Measurements from ENCODE around the gene AMN.
"Not testable (repeated sequence)": the region's sequence is repeated elsewhere in the genome, so short reads cannot be mapped to it uniquely, and the experiment has no call there.

AMN gene

DNA sequence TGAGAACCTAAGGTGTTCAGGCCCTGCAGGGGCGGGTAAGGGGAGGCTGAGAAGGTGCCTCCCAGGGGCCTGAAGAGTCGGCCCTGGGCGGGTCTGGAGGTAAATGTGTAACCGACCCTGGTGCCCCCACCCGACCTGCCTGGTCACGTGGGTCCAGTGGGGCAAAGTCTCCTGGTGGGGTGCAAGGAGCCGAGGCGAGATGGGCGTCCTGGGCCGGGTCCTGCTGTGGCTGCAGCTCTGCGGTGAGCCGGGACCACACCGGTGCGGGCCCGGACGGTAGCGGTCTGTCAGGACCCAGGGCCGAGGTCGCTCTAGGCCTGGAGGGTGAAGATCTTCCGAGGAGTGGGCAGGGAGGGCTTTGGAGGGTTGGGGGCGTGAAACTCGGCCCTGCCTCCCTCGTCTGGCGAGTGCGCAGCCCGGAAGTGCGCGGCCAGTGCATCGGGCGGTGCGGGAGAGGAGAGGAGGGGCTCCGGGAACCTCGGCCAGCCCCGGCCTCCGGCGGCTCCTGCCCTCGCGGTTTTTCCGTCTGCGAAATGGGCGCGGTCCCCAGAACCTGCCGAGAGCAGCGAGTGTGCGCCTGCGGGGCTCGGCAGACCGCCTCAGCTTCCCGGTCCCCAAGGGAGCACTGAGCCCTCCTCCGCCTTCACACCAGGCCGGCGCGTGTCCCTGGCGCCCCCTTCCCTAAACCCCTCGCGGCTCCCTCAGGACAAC lies at the start of gene AMN:
Gene AMN (plus strand): TSS at position 174 of the 711 bp plus-strand sequence. CDS start 26 bp downstream, at position 200.
- no peak for DNase-seq

- no peak for DNase-seq
These were observed 49.3 kb upstream of the AMN start for GRCh38 chr14:102873131-102873530.

GRCh38 chr14:102873546-102874061 lies 48.9 kb upstream of the AMN start:
- DNase-seq, result no peak

GRCh38 chr14:102875652-102876051 lies 46.8 kb upstream of the AMN start:
- DNase-seq, result no peak

DNA sequence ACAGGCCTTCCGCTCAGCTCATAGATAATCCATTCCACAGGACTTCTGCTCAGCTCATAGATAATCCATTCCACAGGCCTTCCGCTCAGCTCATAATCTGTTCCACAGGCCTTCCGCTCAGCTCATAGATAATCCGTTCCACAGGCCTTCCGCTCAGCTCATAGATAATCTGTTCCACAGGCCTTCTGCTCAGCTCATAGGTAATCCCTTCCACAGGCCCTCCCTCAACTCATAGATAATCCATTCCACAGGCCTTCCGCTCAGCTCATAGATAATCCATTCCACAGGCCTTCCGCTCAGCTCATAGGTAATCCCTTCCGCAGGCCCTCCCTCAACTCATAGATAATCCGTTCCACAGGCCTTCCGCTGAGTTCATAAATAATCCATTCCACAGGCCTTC lies 45.0 kb upstream of the AMN start:
- DNase-seq, result not testable (repeated sequence)

DNA sequence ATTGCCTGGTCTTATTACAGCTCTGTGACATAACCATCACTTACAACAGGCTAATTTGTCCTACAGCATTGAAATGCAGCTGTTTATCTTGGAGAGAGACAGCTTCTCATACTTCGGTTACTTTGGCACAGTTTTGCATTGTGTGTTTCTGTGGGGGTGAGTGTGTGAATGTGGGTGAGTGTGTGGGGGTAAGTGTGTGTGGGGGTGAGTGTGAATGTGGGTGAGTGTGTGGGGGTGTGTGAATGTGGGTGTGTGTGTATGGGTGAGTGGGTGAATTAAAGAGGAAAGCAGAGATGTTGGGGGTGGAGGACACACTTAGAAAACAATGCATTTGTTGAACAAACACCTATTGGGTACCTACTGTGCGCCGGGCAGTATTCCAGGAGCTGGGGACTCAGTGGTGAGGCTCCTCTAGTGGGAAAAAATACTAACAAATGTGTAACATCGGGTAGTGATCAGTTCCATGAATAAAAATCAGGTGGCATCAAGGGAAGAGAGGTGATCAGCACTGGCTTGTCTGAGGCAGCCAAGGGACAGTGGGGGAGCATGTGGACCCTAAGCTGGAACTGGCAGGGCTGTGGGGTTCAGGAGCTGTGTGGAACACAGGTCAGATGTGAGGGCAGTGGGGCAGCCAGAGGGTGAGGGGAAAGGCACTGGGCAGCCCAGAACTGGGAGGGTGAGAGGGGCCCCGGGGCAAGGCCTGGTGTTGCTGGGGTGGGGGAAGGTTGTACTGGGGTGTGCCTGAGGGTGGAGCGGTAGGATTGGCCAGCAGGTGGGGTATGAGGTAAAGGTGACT lies 44.1 kb upstream of the AMN start:
- DNase-seq, result no peak

GRCh38 chr14:102878970-102879460 lies 43.4 kb upstream of the AMN start:
- no peak for DNase-seq

DNA sequence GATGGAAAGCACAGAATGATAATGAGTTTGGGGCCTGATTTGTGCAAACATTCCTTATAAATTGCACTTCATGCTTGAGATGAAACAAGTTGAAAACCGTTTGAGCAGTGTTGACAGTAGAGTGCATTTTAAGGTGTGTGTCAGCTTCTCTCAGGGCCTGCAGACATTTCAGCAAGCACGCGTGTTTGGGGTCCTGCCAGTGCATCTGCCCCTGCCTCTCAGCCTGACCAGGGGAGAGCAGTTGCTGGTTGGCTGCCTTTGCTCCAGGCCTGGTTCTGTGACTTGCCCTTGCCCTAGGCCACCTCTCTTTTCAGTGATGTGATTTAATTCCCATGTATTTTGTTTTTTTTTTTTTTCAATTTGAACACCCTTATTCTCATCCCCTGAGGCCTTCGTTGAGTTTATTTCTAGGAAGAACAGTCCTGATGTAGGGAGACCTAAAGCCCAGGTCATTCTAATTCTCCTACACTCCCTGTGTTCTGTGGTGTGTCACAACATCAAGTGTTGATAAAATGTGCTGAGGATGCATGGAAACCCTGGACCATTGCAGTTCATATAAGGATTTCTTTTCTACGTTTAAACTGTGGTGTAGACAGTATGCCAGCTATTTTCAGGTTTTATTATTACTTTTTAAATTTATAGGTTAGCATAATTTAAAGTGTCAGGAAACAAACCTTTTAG lies 40.1 kb upstream of the AMN start:
- no peak for DNase-seq

- DNase-seq, result no peak
These were observed 39.3 kb upstream of the AMN start for GRCh38 chr14:102883089-102883541.

DNA sequence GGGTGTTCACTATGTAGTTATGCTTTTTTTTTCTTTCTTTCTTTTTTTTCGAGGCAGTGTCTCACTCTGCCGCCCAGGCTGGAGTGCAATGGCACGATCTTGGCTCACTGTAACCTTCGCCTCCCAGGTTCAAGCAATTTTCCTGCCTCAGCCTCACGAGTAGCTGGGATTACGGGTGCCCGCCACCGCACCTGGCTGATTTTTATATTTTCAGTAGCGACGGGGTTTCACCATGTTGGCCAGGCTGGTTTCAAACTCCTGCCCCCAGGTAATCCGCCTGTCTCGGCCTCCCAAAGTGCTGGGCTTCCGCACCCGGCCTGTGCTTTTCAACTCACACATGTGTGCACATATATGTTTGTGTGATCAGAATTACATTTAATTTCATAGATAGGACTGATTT lies 38.9 kb upstream of the AMN start:
- no peak for DNase-seq

DNA sequence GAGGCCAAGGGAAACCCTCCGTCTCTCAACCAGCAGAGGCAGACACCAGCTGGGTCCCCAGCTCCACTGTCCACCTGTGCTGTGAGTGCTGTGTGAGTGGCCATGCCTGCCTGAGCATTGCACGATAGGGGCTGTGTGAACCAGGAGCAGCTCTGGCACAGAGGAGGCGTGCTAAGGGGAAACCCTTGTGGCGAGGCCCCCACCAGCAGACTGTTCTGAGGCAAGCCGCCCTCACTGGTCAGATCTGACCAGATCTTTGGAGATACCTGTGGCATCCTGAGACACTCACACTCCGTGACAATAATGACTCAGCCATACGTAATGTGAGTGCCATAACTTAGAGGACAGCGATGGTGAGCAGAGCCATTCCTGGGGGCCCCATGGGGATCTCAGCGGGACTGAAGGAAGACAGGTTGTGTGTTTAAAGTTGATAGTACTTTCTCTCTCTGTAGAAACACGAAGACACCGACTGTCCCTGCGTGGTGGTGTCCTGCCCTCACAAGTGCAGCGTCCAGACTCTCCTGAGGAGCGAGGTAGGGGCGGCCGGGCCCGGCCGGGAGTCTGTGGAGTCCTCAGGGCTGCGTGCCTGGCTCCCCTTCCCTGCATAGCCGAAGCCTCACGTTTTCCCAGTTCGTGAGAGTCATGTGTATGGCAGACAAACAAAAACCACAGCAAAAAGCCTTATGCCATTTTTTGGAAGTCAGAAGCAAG lies 36.6 kb upstream of the AMN start:
- no peak for DNase-seq

- DNase-seq, result no peak
These were observed 33.7 kb upstream of the AMN start for GRCh38 chr14:102888748-102889147.

GRCh38 chr14:102889615-102890014 lies 32.8 kb upstream of the AMN start:
- DNase-seq, result no peak

DNA sequence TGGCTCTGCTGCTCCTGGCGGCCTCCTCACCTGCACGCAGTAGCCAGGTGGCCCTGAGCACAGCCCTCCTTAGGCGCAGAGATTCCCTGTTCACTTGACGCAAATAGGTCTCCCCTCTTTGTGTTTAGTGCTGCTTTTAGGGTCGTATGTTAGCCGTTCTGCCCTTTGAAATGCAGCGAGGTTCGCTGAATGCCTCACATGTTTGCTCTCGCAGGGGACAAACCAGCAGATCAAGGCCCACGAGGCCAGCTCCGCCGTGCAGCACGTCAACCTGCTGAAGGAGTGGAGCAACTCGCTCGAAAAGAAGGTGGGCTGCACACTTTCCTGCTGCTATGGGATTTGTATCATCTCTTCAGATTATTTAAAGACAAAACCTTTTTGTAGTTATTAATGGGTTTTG lies 31.4 kb upstream of the AMN start:
- DNase-seq, result no peak

GRCh38 chr14:102891556-102891955 lies 30.9 kb upstream of the AMN start:
- no peak for DNase-seq

DNA sequence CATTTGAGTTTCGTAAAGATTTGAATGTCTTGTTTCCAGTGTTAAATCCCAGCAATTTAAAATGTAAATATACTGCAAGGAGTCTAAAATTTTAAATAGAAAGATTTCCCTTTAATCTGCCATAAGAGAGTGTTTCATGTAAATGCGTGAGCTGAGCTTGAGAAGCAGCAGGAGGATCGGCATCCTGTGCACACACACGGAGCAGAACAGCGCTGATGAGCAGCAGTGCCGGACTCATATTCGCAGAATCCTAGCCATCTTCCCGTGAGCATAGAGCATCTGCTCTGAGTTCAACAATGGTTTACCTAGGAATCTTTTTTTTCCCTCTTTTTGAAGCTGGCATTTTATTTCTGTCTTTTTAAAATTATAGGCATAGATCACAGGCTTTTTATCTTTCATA lies 29.8 kb upstream of the AMN start:
- DNase-seq, result no peak

DNA sequence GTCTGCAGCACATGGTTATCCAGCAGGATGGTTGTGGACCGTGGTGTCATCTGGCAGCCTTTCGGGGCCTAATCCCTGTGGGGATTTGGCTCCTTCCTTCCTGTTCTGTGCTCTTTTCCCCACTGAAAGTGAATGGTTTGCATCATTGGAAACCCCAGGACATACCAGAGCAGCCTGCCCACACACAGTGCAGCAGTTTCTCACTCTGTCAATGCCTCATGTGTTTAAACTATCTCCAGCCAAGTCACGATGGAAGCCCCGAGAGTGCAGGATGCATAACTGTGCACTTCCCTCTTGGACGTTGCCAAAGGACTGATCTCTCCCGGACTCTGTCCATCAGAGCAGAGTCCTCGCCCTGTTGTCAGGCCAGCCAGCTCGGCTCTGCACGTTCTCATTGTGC lies 29.0 kb upstream of the AMN start:
- DNase-seq, result no peak

DNA sequence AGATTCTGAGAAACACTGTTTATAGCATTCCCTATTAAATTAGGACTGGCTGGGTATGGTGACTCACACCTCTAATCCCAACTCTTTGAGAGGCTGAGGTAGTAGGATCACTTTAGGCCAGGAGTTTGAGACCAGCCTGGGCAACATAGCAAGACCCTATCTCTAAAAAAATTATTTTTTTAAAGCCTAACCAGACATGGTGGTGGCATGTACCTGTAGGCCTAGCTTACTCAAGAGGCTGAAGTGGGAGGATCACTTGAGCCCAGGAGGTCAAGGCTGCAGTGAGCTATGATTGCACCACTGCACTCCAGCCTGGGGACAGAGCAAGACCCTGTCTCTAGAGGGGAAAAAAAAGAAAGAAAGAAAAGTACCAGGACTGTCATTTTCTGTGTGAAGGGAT lies 25.7 kb upstream of the AMN start:
- not testable (repeated sequence) for DNase-seq

GRCh38 chr14:102897299-102898027 lies 25.0 kb upstream of the AMN start:
- DNase-seq, result no peak

- DNase-seq, result no peak
These were observed 24.2 kb upstream of the AMN start for GRCh38 chr14:102898298-102898697.

GRCh38 chr14:102898776-102899515 lies 23.5 kb upstream of the AMN start:
- DNase-seq, result no peak

All from NCI-H1105 treated with DMSO at 0.1 percent for 48 hours (cell line).